GM06990 (cell line): ENCODE measurements around the gene SLC30A10.
"Not testable (repeated sequence)": the region's sequence is repeated elsewhere in the genome, so short reads cannot be mapped to it uniquely, and the experiment has no call there.

Experiments used
- DNase-seq: peaks from one replicate; pipeline ENCODE4 v3.0.0-alpha.2; 2011; ENCODE audit not compliant: insufficient read length; ENCODE audit errors: extremely low read depth
- H3K27me3 ChIP-seq: replicated peaks from 2 replicates; pipeline ENCODE4 v1.6.0; 2011; ENCODE audit warnings: low read length; ENCODE audit not compliant: control insufficient read depth, insufficient read depth
- H3K36me3 ChIP-seq: 2 replicates; pipeline ENCODE4 v1.5.1; 2011; ENCODE audit warnings: low read length; ENCODE audit not compliant: control insufficient read depth, insufficient read depth
- H3K4me3 ChIP-seq: replicated peaks from 2 replicates; pipeline ENCODE4 v1.5.1; 2011; ENCODE audit warnings: low read depth, mild to moderate bottlenecking, control low read depth, low read length
- TF ChIP-seq, protein P1 (sequence below): IDR thresholded peaks from 2 replicates; pipeline ENCODE4 v1.5.1; 2011; ENCODE audit warnings: low read length, control low read depth, mild to moderate bottlenecking, inconsistent platforms; ENCODE audit not compliant: insufficient read depth, poor library complexity, severe bottlenecking

SLC30A10 gene

DNA sequence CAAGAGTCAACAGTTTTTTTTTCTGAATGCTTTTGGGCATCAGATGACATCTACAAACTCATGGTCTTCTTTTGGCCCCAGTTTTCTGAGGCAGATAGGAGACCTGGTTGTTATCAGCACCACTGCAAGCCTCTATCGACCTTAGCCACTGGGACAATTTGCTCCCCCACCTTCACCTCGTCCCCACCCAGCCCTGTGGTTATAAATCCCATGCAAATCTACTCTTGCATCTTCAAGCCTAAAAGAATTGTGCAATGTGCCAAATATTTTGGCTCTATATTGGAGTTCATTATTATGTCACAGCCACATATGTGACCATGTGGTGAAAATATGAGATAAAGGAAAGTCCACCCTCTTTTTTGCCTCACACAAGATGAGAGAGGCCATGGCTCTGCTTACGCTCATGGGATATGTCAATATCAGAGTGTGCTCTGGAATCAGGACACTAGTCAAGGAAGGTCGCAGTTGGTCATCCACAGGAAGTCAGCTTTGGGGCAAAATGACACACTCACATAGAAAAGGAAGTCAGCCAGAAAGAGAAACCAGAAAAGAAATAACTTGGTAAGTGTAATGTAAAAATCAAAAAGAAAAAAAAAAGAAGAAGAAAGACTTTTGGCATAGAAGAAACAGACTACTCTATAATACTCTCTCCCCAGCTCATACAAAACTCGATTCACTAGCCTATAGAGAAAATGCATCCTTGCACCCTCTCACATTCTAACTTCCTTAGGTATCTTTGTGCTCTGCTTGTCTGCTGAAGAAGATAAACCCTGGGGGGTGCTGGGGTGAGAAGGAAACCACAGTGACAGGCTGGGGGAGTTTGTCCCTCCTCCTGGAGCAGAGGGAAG lies 21.2 kb downstream of the SLC30A10 start:
- DNase-seq, result no peak
- H3K36me3 ChIP-seq, result no peaks in the 10 kb centered on the region
- no peaks in the 10 kb centered on the region; the same call in 1 of the 2 replicates for H3K27me3 ChIP-seq
- no peak overlapping the region for H3K4me3 ChIP-seq
- TF ChIP-seq, protein P1, sequence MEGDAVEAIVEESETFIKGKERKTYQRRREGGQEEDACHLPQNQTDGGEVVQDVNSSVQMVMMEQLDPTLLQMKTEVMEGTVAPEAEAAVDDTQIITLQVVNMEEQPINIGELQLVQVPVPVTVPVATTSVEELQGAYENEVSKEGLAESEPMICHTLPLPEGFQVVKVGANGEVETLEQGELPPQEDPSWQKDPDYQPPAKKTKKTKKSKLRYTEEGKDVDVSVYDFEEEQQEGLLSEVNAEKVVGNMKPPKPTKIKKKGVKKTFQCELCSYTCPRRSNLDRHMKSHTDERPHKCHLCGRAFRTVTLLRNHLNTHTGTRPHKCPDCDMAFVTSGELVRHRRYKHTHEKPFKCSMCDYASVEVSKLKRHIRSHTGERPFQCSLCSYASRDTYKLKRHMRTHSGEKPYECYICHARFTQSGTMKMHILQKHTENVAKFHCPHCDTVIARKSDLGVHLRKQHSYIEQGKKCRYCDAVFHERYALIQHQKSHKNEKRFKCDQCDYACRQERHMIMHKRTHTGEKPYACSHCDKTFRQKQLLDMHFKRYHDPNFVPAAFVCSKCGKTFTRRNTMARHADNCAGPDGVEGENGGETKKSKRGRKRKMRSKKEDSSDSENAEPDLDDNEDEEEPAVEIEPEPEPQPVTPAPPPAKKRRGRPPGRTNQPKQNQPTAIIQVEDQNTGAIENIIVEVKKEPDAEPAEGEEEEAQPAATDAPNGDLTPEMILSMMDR, result no peak

DNA sequence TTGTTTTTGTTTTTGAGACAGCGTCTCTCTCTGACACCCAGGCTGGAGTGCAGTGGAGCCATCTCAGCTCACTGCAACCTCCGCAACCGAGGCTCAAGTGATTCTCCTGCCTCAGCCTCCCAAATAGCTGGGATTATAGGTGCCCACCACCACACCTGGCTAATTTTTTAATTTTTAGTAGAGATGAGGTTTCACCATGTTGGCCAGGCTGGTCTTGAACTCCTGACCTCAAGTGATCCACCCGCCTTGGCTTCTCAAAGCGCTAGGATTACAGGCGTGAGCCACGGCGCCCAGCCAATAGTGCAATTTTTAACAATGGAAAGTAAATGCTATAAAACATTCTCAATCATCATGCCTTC lies 21.8 kb downstream of the SLC30A10 start:
- H3K36me3 ChIP-seq, H3K4me3 ChIP-seq, DNase-seq, H3K27me3 ChIP-seq: not testable (repeated sequence)

DNA sequence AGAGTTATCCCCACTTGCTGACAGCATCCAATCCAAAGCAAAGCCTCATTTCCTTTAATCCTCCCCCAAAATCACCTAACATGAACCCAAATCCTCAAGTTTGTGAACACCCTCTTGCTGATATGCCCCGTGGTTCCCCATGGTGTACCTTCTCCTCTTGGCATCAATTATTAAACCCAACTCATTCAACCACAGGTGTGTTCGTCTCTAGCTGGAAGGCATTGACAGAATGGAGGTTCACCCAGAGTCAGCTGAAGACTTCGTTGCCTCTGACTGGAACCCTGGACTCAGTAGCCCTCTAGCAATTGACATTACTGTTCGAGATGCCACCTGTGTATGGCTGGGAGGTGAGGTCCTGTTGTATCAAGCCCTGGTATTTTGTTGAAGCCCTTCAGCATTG lies 22.8 kb downstream of the SLC30A10 start:
- H3K27me3 ChIP-seq, result no peaks in the 10 kb centered on the region; the same call in 1 of the 2 replicates
- TF ChIP-seq, protein P1, result no peak
- no peaks in the 10 kb centered on the region for H3K36me3 ChIP-seq
- DNase-seq, result no peak
- H3K4me3 ChIP-seq, result no peak overlapping the region

DNA sequence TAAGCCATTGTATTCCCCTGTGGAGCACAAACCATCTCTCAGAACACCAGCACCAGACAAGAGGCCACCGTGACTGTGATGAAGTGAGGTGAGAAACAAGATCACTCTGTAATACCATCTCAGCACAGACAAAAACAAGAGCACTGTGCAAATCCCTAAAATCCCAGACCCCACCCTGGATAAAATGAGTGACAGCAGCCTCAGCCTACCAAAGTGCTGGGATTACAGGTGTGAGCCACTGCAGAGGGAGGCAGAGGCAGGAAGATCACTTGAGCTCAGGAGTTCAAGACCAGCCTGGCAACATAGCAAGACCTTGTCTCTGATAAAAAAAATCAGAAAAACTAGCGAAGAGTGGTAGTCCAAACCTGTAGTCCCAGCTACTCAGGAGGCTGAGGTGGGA lies 23.4 kb downstream of the SLC30A10 start:
- no peak for DNase-seq
- H3K4me3 ChIP-seq, result no peak overlapping the region

DNA sequence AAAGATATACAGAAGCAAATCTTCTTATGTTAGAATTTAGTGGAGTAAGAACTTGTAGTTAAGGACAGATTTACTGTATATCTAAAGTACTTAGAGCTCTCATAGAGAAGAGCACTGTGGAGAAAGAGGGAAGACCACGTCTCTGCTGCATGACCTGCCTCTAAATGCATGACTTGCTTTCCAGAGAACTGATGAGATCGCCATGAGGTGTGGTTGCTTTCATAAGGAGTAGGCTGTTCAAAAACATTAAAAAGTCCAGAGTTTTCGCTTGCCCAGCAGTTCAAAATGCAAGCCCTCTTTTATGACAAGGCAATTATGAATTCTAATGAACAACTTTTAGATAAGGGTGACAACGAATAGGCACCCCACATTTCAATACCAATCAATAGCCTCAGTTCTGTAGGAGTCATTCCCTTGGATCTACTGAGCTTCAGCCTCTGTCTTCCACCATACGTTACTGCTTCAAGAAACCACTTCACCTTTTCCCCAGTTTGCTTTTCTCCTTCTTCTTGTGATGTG lies 24.9 kb downstream of the SLC30A10 start:
- no peaks in the 10 kb centered on the region; the same call in 1 of the 2 replicates for H3K27me3 ChIP-seq
- H3K36me3 ChIP-seq, result no peaks in the 10 kb centered on the region
- DNase-seq, result no peak
- H3K4me3 ChIP-seq, result no peak overlapping the region
- TF ChIP-seq, protein P1, result no peak

More for the DNA sequence above, 23.4 kb downstream of the SLC30A10 start:
- TF ChIP-seq, protein P1, result no peak
- Histone ChIP-seq H3K27me3 (no peaks in the 10 kb centered on the region; the same call in 1 of the 2 replicates), H3K36me3 (no peaks in the 10 kb centered on the region)

DNA sequence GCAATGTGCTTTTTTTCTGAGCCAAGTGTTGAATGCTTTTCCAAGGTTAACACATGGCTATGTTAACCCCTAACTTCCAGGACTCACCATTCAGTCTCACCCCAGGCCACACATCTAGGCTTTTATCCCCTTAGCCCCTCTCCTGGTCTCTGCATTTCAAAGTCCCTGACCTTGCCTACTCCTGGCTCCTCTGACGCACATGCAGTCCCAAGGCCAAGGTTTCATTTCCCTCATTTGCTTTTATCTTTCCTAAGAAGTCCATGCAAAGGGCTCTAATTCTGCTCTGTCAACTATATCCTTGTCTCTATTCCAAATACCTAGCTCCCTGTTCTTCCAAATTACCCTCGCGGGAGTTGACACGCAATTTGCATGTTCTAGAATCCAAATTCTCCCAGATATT lies 25.4 kb downstream of the SLC30A10 start:
- TF ChIP-seq, protein P1, result no peak
- DNase-seq, result no peak
- H3K36me3 ChIP-seq, result no peaks in the 10 kb centered on the region
- no peaks in the 10 kb centered on the region; the same call in 1 of the 2 replicates for H3K27me3 ChIP-seq
- no peak overlapping the region for H3K4me3 ChIP-seq
